HG03064 (cell line): ENCODE measurements around the gene CENPH.
A peak's percentile ranks its signal among the peaks of the same experiment; 100 is the strongest.
"Not testable (repeated sequence)": the region's sequence is repeated elsewhere in the genome, so short reads cannot be mapped to it uniquely, and the experiment has no call there.

Experiments
- ATAC-seq: cut with Tn5 transposase; IDR thresholded peaks from one replicate; pipeline ENCODE4 v1.9.1; 2021; ENCODE audit warnings: low read depth; ENCODE audit not compliant: unreplicated experiment

CENPH gene

GRCh38 chr5:69189162-69190086 is at the start of gene CENPH:
Gene CENPH (plus strand): TSS chr5:69189583. CDS start chr5:69189635, 52 bp downstream.
- ATAC-seq, result peak; percentile 90

GRCh38 chr5:69140239-69140638 is 49.1 kb upstream of the CENPH start:
- not testable (repeated sequence) for ATAC-seq

GRCh38 chr5:69140827-69141226 is 48.6 kb upstream of the CENPH start:
- no peak for ATAC-seq

GRCh38 chr5:69148576-69148975 is 40.8 kb upstream of the CENPH start:
- ATAC-seq, result not testable (repeated sequence)

- ATAC-seq, result no peak
Observed at GRCh38 chr5:69148981-69149675, 40.3 kb upstream of the CENPH start.

- ATAC-seq, result no peak
Observed at GRCh38 chr5:69149676-69150010, 39.7 kb upstream of the CENPH start.

- no peak for ATAC-seq
Observed at GRCh38 chr5:69152731-69153130, 36.7 kb upstream of the CENPH start.

GRCh38 chr5:69156456-69156855 is 32.9 kb upstream of the CENPH start:
- ATAC-seq, result no peak

- no peak for ATAC-seq
Observed at GRCh38 chr5:69158039-69158438, 31.3 kb upstream of the CENPH start.

GRCh38 chr5:69160651-69161050 is 28.7 kb upstream of the CENPH start:
- no peak for ATAC-seq

- peak; percentile 98 for ATAC-seq
Observed at GRCh38 chr5:69166686-69167492, 22.5 kb upstream of the CENPH start, which contains the start of gene CCNB1. Gene CCNB1 (plus strand): TSS chr5:69167150. CDS start chr5:69167263, 113 bp downstream.

- no peak for ATAC-seq
Observed at GRCh38 chr5:69167493-69167855, 21.9 kb upstream of the CENPH start.

GRCh38 chr5:69167929-69168328 is 21.5 kb upstream of the CENPH start:
- ATAC-seq, result no peak

GRCh38 chr5:69170495-69170894 is 18.9 kb upstream of the CENPH start:
- ATAC-seq, result no peak

- ATAC-seq, result no peak
Observed at GRCh38 chr5:69170969-69171368, 18.4 kb upstream of the CENPH start.

GRCh38 chr5:69181659-69182293 is 7.6 kb upstream of the CENPH start:
- ATAC-seq, result not testable (repeated sequence)

GRCh38 chr5:69184621-69185020 is 4.8 kb upstream of the CENPH start:
- ATAC-seq, result no peak

- ATAC-seq, result no peak
Observed at GRCh38 chr5:69187342-69187741, 2.0 kb upstream of the CENPH start.

GRCh38 chr5:69188811-69189161 is 597 bp upstream of the CENPH start:
- no peak for ATAC-seq

- ATAC-seq, result no peak
Observed at GRCh38 chr5:69202497-69202896, 13.1 kb downstream of the CENPH start.
